ENCODE data around the gene DBNL.

Gene DBNL

DNA sequence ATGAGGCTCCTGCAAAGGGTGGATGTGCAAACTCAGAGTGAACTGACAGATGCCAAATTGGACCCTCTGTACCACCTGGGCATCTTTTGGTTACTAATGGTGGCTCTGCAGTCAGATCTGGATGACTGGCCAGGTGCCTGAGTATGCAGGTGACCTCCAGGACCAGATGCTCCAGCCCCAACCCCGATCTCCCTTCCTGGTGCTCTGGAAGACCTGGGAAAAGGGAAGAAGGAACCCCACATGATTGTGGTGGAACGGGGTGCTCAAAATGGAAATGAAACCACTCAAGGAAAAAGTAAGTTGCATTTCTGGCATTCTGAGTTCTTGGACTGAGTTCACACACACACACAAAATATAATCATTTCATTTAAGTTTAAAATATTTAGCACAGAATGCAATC is 49.9 kb downstream of the DBNL start:
- H2AFZ ChIP-seq (ENCODE audit: low read depth, low read length): no peak overlapping the region
- H3K27me3 ChIP-seq (ENCODE audit: low read depth, low read length): no peaks in the 10 kb centered on the region
- no peaks in the 10 kb centered on the region for H4K20me1 ChIP-seq (ENCODE audit: insufficient read depth, low read length)
- no peak overlapping the region for H3K4me2 ChIP-seq (ENCODE audit: low read length)
- no peak overlapping the region for H3K9ac ChIP-seq (ENCODE audit: low read length)
- no peaks in the 10 kb centered on the region for H3K9me3 ChIP-seq (ENCODE audit: insufficient read depth, low read length)
- H3K4me1 ChIP-seq (ENCODE audit: low read length): peaks cover 27% of the 10 kb centered on the region
- H3K27ac ChIP-seq (ENCODE audit: low read length): no peak overlapping the region
- no peaks in the 10 kb centered on the region for H3K79me2 ChIP-seq (ENCODE audit: low read length)
- TF ChIP-seq EZH2phosphoT487 (IDR thresholded peaks at IDR 0.05; ENCODE audit: low read depth) (no peak), CTCF (IDR thresholded peaks at IDR 0.05; ENCODE audit: low read depth, low read length) (no peak)
- H3K36me3 ChIP-seq (replicated peaks; ENCODE audit: low read depth, low read length): no peaks in the 10 kb centered on the region
- no peak overlapping the region for H3K4me3 ChIP-seq (ENCODE audit: low read length)

DNA sequence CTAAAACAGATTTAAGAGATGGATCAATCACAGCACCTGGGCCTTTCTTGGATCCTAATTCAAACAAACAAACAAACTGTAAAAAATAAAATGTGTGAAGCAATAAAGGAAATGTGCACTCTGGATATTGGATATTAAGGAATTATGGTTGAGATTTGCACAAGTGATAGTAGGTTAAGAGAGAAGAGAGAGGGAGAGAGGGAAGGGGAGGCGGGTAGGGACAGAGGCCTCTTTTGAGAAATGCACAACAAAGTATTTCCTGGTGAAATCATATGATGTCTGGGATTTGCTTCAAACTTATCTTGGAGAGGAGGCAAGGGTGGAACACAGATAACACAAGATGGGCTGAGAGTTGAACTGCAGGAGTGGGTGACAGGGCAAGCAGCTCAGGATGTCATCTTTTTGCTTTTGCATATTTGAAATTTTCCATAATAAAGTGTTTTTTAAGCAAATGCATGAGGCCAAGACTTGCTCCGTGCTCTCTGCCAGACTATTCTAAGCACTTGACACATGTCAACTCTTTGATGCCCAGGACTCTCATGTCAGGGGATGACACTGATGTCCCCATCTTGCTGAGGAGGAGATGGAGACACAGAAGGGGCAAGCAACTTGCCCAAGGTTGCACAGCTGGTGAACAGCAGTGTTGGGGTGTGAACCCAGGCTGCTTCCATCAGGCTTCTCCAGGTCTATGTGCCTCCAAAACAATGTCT is 50.5 kb downstream of the DBNL start:
- H4K20me1 ChIP-seq (ENCODE audit: insufficient read depth, low read length): no peaks in the 10 kb centered on the region
- H3K27ac ChIP-seq (ENCODE audit: low read length): no peak overlapping the region
- H3K4me3 ChIP-seq (ENCODE audit: low read length): no peak overlapping the region
- no peaks in the 10 kb centered on the region for H3K79me2 ChIP-seq (ENCODE audit: low read length)
- H3K36me3 ChIP-seq (replicated peaks; ENCODE audit: low read depth, low read length): no peaks in the 10 kb centered on the region
- H3K9me3 ChIP-seq (ENCODE audit: insufficient read depth, low read length): no peaks in the 10 kb centered on the region
- no peaks in the 10 kb centered on the region for H3K27me3 ChIP-seq (ENCODE audit: low read depth, low read length)
- H3K4me1 ChIP-seq (ENCODE audit: low read length): peaks cover 27% of the 10 kb centered on the region
- no peak overlapping the region for H3K9ac ChIP-seq (ENCODE audit: low read length)
- H3K4me2 ChIP-seq (ENCODE audit: low read length): no peak overlapping the region
- TF ChIP-seq CTCF (IDR thresholded peaks at IDR 0.05; ENCODE audit: low read depth, low read length): no peak
- TF ChIP-seq EZH2phosphoT487 (IDR thresholded peaks at IDR 0.05; ENCODE audit: low read depth): no peak
- no peak overlapping the region for H2AFZ ChIP-seq (ENCODE audit: low read depth, low read length)

DNA sequence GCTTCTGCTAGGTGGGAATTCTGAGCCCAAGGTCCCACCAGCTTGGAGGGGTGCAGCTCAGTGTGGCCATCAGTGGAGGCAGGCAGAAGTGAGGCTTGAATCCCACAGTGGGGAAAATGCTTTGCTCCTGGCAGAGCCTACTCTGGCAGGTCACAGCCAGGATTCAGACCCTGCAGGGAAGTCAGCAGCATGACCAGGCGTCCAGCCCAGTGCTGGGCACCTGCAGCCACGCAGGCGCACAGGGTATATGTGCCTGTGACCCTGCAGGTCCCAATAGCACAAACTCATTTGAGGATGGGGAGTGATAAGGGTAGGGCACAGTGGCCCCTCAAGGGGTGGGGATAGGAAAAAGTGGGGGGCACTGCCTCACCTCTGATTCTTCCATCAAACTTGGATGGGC is 51.3 kb downstream of the DBNL start:
- Histone ChIP-seq H3K27ac (ENCODE audit: low read length) (no peak overlapping the region), H3K27me3 (ENCODE audit: low read depth, low read length) (no peaks in the 10 kb centered on the region), H3K9me3 (ENCODE audit: insufficient read depth, low read length) (no peaks in the 10 kb centered on the region), H2AFZ (ENCODE audit: low read depth, low read length) (no peak overlapping the region), H3K79me2 (ENCODE audit: low read length) (no peaks in the 10 kb centered on the region), H4K20me1 (ENCODE audit: insufficient read depth, low read length) (no peaks in the 10 kb centered on the region), H3K36me3 (replicated peaks; ENCODE audit: low read depth, low read length) (no peaks in the 10 kb centered on the region), H3K4me3 (ENCODE audit: low read length) (no peak overlapping the region), H3K9ac (ENCODE audit: low read length) (no peak overlapping the region), H3K4me2 (ENCODE audit: low read length) (no peak overlapping the region), H3K4me1 (ENCODE audit: low read length) (peaks cover 32% of the 10 kb centered on the region)
- TF ChIP-seq CTCF (IDR thresholded peaks at IDR 0.05; ENCODE audit: low read depth, low read length): no peak
- TF ChIP-seq EZH2phosphoT487 (IDR thresholded peaks at IDR 0.05; ENCODE audit: low read depth): no peak

DNA sequence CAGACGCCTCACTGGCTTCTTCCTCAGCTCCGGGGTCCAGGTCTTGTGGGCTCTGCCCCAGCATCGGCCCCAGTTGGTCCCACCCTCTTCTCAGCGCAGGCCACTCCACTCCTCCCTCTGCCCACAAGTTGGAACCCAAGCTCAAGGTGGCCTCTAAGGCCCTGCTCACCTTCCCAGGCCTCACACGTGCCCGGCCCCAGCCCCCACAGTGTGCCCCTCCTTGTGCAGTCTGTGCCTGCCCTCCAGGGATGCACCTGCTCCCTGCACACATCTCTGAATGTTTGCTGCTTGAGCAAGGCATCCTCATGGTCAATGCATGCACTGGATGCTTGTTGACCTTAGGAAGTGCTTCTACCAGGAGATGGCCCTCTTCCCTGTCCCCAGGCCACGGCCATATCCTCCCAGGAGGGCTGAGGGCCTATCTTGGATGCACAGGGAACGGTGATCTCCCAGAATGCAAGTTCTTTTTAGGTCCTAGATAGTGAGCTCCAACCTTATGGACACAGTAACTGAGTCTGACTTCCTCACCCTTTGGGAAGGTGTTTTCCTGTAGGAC is 51.9 kb downstream of the DBNL start:
- Histone ChIP-seq H3K9ac (ENCODE audit: low read length) (no peak overlapping the region), H2AFZ (ENCODE audit: low read depth, low read length) (no peak overlapping the region), H3K4me3 (ENCODE audit: low read length) (no peak overlapping the region), H3K9me3 (ENCODE audit: insufficient read depth, low read length) (no peaks in the 10 kb centered on the region), H3K79me2 (ENCODE audit: low read length) (no peaks in the 10 kb centered on the region), H3K36me3 (replicated peaks; ENCODE audit: low read depth, low read length) (no peaks in the 10 kb centered on the region), H3K4me2 (ENCODE audit: low read length) (no peak overlapping the region), H3K27ac (ENCODE audit: low read length) (no peak overlapping the region), H3K4me1 (ENCODE audit: low read length) (peaks cover 38% of the 10 kb centered on the region), H3K27me3 (ENCODE audit: low read depth, low read length) (no peaks in the 10 kb centered on the region), H4K20me1 (ENCODE audit: insufficient read depth, low read length) (no peaks in the 10 kb centered on the region)
- TF ChIP-seq EZH2phosphoT487 (IDR thresholded peaks at IDR 0.05; ENCODE audit: low read depth) (no peak), CTCF (IDR thresholded peaks at IDR 0.05; ENCODE audit: low read depth, low read length) (no peak; the same call in 1 of the 2 replicates)

Measured in OCI-LY3 (cell line).